Activated naive CD4-positive, alpha-beta T cell treated with anti-CD3 and anti-CD28 coated beads, Interleukin-2, amount 50 U/mL, for 72 hours (primary cell): ENCODE data around the gene UTF1. TPM values are rescaled to one million over a fixed set of nuclear protein-coding genes. Genes with fewer than 3 reads are reported as not detected.

Experiments used
- ATAC-seq, 2 donors: fragments of 150-1000 bp; cut with Tn5 transposase; 2 replicates each; pipeline ENCODE4 v1.10.0; 2021; ENCODE audit warnings: mild to moderate bottlenecking in 2 of 2, moderate library complexity in 2 of 2
- DNase-seq, 2 donors: peaks; one replicate each; pipeline ENCODE4 v3.0.0; 2021 to 2022; ENCODE audit warnings: low spot score in 2 of 2
- H3K27ac Mint-ChIP-seq, 2 donors: one replicate each; pipeline ENCODE4 v1.8.0; 2022; ENCODE audit warnings: mild to moderate bottlenecking in 2 of 2, mixed read lengths in 2 of 2
- H3K36me3 Mint-ChIP-seq, 2 donors: one replicate each; pipeline ENCODE4 v1.8.0; 2022; ENCODE audit warnings: mixed read lengths in 2 of 2
- H3K9me3 Mint-ChIP-seq, 2 donors: one replicate each; pipeline ENCODE4 v1.8.0; 2022; ENCODE audit warnings: mixed read lengths in 2 of 2
- total RNA-seq, 2 donors: library from RNA; stranded (reverse); gene quantifications; one replicate each; pipeline ENCODE4 v1.2.3, GENCODE V29; 2022

The UTF1 gene
- total RNA-seq, 2 donors from 2014 or later, result not detected

DNA sequence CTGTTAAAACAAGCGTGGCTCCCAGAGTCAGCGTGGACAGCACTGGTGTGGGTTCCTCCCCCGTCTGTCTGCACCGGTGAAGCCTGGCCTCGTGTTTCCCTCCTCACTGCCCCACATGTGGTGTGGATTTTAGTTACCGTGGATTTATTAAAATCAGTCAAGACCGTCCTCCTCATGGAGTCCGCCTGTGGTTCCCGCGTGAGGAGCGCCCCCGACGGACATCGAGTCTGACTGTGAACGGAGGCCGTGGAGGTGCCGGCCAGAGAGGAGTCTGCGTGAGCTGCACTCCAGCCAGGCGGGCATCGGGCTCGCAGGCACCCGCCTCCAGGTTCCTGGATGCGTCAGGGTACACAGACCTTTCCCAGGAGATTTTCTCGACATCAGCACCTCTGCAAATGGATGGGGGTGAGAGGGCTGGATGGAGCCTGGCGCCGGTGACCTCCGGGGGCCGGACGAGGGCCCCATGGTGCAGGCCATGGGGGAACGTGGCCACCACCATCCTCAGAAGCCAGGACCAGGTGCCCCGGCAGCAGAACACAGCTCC is 26.3 kb upstream of the UTF1 start:
- Mint-ChIP-seq H3K36me3 (no peaks in the 10 kb centered on the region), H3K9me3 (no peaks in the 10 kb centered on the region)
- DNase-seq, result no peak

DNA sequence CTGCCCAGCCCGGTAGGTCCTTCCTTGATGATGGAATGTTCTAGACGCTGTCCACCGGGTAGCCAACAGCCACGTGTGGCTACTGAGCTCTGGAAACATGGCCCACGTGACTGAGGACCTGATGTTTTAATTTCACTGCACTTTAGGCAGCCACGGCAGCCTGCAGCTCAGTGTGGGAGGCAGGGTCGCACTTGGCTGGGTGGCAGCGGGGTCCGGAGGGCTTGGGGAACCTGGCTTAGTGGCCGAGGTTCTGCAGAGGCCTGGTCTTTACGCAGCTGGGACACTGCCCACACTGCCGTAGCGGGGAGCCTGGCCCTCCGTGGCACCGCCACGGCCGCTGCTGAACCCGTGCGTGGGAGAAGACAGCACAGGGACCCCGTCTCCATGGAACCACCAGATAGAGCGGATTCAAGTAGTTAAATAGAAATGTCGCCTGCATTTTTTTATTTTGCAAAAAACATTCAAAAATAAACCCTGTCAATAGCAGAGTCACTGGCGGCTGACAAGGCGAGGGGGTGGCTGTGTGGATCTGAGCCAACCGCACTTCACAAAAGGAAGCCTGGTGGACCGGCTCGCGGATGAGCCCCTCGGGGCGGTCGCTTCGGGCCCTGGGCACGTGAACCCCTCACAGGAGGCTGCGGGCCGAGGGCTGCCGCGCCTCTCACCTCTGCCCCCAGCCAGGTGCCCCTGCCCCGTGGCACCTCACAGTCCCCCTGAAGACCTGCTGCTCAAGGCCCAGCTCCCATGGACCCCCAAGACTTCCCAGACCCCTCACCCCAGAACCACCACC is 25.6 kb upstream of the UTF1 start:
- DNase-seq (no peak), ATAC-seq (no peak)
- Mint-ChIP-seq H3K36me3 (no peaks in the 10 kb centered on the region), H3K9me3 (no peaks in the 10 kb centered on the region), H3K27ac (no peak overlapping the region)

More for the DNA sequence above, 26.3 kb upstream of the UTF1 start:
- no peak for ATAC-seq
- no peak overlapping the region for H3K27ac Mint-ChIP-seq

DNA sequence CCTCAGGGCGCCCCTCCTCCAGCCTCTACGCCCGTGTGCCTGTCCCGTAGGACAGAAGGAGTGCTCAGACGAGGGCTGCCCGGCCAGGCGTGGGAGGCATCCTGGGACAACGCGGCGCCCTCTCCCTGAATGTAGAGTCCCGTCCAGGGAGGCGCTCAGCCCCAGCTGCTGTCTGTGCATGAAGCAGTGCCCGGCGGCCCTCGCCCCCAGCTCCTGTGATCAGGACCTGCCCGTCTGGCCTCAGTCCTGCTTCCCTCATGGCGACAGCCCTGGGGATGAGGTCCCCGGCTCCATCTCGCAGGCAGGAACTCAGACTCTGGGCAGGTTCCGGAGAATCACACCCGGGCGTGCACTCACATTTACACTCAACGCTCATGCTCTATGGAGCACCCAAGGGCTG is 24.9 kb upstream of the UTF1 start:
- H3K27ac Mint-ChIP-seq, result no peak overlapping the region
- no peaks in the 10 kb centered on the region for H3K36me3 Mint-ChIP-seq
- no peaks in the 10 kb centered on the region for H3K9me3 Mint-ChIP-seq
- no peak for DNase-seq
- ATAC-seq, result no peak

DNA sequence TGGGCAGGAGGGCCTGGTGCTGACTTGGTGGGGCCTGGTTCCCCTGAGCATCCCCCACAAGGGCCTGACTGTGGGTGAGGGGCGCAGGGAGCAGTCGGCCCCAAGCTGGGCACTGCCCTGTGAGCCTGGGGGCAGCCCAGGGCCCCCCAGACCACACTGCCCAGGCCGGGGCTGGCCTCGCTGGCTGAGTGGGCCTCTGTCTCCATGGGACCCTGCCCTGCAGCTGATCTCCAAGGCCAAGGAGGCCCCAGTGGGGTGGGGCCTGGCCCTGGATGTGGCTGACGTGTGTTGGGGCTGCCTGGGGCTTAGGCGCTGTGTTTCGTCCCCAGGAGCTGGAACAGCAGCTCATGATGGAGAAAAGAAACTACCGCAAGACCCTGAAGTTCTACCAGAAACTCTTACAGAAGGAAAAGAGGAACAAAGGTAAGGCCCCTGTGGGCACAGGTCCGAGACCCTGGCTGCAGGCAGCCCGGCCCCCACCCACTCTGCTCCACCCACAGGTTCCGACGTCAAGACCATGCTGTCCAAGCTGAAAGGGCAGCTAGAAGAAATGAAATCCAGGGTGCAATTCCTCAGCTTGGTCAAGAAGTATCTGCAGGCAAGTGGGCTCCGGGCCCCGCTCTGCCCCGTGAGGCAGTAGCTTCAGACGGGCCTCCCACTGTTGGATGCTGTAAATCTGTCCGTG is 23.5 kb upstream of the UTF1 start:
- Mint-ChIP-seq H3K9me3 (no peaks in the 10 kb centered on the region), H3K36me3 (no peaks in the 10 kb centered on the region)
- no peak for ATAC-seq

DNA sequence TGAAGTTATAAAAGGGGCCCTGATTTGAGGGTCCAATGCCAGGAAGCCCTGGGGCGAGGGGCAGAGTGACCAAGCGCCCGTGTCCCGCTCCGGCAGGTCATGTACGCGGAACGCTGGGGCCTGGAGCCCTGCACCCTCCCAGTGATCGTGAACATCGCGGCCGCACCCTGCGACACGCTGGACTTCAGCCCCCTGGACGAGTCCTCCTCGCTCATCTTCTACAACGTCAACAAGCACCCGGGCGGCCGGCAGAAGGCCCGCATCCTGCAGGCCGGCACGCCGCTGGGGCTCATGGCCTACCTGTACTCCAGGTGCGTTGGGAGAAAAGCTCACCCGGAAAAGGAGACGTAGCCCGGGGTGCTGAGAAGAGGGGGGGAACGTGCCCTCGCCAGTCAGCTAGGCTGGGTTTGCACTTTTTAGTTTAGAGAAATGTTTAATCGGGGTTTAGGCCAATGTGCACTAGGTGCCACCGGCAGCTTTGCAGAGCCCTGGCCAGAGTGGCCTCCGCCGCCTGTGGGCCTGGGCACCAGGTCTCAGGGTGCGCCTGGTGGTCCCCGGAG is 22.9 kb upstream of the UTF1 start:
- H3K9me3 Mint-ChIP-seq, result no peaks in the 10 kb centered on the region
- ATAC-seq (no peak), DNase-seq (no peak)
- no peak overlapping the region for H3K27ac Mint-ChIP-seq
- H3K36me3 Mint-ChIP-seq, result no peaks in the 10 kb centered on the region

More for the DNA sequence above, 23.5 kb upstream of the UTF1 start:
- H3K27ac Mint-ChIP-seq, result no peak overlapping the region
- no peak for DNase-seq

DNA sequence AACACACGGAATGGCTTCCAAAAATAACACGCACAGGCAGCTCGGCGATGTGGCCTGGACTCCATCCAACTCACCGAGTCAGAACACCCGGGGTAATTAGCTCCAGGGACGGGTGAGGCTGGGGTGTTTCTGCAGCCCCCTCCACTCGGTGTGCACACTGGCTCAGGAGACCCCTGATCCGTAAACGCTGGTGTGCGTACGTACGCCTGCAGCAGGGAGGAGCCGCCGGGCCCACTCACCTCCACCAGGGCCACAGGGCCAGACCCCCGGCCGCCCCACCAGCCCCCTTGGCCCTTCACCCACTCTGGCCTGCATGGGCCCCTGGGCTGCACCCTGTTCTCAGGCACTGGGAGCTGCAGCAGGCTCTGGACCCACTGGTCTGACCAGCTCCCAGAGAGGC is 22.4 kb upstream of the UTF1 start:
- DNase-seq (no peak), ATAC-seq (no peak)
- H3K9me3 Mint-ChIP-seq, result no peaks in the 10 kb centered on the region
- H3K36me3 Mint-ChIP-seq, result no peaks in the 10 kb centered on the region
- no peak overlapping the region for H3K27ac Mint-ChIP-seq

DNA sequence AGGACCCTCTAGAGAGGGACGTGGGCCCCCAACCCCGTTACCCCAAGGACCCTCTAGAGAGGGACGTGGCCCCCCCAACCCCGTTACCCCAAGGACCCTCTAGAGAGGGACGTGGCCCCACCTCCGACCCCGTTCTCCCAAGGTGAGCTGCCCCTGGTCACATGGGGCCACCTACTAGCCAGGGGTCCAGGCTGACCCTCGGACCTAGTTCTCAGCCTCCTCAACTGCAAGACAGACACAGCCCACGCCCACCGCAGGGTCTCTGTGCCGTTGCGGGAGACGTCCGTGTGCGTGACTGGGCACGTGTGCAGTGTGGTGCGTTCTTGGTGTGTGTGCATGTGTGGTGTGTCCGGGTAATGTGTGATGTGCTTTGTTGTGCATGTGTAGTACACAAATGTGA is 21.6 kb upstream of the UTF1 start:
- Mint-ChIP-seq H3K36me3 (no peaks in the 10 kb centered on the region), H3K27ac (no peak overlapping the region), H3K9me3 (no peaks in the 10 kb centered on the region)
- ATAC-seq, result no peak
- DNase-seq, result no peak

DNA sequence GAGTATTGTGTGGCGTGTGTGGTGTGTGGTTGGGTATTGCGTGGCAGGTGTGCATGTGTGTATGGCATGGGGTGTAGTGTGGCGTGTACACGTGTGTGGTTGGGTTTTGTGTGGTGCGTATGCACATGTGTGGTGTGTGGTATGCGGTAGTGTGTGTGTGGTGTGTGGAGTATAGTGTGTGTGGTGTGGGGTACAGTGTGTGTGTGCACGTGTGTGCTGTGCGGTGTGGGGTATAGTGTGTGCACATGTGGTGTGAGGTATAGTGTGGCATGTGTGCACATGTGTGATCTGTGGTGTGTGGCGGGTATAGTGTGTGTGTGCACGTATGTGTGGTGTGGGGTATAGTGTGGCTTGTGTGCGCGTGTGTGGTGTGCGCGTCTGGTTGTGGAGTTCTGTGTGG is 20.9 kb upstream of the UTF1 start:
- ATAC-seq (no peak), DNase-seq (no peak)
- no peaks in the 10 kb centered on the region for H3K9me3 Mint-ChIP-seq
- H3K27ac Mint-ChIP-seq, result no peak overlapping the region
- no peaks in the 10 kb centered on the region for H3K36me3 Mint-ChIP-seq

DNA sequence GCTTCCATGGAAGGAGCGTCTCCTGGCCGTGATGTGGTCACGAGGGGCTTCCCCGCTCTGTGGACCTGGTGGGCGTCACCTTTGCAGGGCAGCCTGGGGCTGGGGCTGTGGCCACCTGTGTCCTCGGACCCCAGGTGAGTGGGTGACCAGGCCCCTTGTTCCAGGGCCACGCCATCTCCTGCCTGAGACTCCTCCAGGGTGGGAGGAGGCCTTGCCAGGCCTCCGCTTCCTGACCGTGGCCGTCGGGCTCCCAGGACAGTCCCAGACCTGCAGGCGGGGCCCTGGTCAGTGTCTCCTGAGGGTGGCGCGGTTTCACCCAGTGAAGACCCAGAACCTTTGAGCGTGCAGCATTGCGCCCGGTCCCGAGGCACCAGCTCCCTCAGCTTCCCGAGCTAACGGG is 20.4 kb upstream of the UTF1 start:
- ATAC-seq (no peak), DNase-seq (no peak)
- Mint-ChIP-seq H3K27ac (no peak overlapping the region), H3K9me3 (no peaks in the 10 kb centered on the region), H3K36me3 (no peaks in the 10 kb centered on the region)

DNA sequence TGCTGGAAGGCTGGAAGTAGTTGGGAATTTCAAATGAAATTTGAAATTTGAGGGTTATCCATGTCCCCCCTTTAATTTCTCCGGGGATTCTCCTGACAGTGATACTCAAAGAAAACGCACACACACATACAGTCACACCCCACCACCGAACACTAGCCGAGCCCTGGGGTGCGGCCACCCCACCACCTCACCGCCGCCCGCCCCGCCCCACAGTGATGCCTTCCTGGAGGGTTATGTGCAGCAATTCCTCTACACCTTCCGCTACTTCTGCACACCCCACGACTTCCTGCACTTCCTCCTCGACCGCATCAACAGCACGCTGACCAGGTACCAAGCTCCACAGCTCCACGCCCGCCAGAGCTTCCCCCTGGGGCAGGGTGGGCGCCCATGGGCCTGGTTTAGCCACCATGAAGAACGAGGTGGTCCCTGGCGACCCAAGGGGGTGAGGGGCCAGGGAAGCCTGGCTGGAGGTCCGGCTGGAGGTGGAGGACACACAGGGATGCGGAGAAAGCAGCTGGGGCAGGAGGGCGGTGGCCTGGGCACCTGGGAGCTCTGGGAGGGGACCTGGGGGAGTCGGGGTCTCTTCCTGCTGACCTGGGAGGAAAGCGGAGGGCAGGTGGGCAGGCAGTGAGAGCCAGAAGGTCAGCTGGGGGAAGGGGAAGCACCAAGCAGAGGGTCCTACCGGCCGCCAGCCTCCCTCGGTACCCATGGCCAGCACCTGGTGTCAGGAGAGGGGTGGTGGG is 19.4 kb upstream of the UTF1 start:
- no peak for ATAC-seq
- DNase-seq, result no peak
- Mint-ChIP-seq H3K9me3 (no peaks in the 10 kb centered on the region), H3K36me3 (no peaks in the 10 kb centered on the region), H3K27ac (no peak overlapping the region)

DNA sequence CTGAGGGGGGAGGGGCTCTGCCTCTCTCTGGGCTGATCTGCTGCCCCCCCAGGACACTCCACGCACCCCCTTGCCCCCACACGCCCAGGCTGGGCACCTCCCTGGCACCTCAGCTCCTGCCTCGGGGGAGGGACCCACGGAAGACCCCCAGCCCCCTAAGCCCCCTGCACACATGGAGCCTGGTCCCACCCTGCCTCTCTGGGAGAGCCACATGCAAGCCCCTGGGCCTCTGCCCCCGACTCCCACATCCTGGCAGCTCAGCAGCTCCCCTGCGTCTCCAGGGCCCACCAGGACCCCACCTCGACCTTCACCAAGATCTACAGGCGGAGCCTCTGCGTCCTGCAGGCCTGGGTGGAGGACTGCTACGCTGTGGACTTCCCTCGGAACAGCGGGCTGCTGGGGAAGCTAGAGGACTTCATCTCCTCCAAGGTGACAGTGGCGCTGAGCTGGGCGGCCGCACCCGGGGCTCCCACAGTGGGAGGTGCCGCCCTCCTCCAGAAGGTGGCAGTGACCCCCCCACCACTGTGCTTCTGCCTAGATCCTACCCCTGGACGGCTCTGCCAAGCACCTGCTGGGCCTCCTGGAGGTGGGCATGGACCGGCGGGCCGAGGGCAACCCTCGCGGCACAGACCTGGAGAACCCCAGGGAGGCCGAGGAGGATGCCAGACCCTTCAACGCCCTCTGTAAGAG is 18.7 kb upstream of the UTF1 start:
- Mint-ChIP-seq H3K9me3 (no peaks in the 10 kb centered on the region), H3K27ac (no peak overlapping the region), H3K36me3 (no peaks in the 10 kb centered on the region)
- DNase-seq, result no peak
- ATAC-seq, result no peak

DNA sequence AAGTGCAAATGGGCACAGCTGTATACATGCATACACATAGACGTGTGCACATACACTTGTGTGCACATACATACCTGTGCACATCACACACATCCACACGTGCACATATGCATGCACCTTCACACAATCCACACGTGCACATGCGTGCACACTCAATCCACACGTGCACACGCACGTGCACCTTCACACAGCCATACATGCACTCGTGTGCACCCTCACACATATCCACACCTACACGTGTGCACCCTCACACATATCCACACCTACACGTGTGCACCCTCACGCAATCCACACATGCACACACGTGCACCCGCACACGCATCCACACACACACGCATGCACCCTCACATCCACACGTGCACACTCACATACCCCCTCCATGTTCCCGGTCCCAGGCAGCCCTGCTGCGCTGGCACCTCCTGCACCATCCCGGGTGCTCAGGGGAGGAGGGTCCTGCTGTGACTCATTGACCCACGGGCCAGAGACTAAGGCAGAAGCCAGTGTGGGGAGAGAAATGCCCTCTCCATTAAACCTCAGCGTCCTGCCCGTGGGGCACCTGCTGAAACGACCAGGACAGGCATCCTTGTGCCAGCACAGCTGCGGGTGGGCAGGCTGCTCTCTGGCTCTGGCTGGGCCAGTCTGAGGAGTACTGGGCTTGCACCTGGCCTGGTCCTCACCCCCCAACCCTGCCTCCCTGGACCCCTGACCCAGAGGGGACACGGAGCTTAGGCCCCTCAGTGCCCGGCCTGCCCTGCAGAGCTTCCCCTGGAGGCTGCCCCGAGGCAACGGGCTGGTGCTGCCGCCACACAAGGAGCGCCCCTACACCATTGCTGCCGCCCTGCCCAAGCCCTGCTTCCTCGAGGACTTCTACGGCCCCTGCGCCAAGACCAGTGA is 17.8 kb upstream of the UTF1 start:
- ATAC-seq (no peak), DNase-seq (no peak)
- no peaks in the 10 kb centered on the region for H3K9me3 Mint-ChIP-seq
- no peaks in the 10 kb centered on the region for H3K36me3 Mint-ChIP-seq
- H3K27ac Mint-ChIP-seq, result no peak overlapping the region

DNA sequence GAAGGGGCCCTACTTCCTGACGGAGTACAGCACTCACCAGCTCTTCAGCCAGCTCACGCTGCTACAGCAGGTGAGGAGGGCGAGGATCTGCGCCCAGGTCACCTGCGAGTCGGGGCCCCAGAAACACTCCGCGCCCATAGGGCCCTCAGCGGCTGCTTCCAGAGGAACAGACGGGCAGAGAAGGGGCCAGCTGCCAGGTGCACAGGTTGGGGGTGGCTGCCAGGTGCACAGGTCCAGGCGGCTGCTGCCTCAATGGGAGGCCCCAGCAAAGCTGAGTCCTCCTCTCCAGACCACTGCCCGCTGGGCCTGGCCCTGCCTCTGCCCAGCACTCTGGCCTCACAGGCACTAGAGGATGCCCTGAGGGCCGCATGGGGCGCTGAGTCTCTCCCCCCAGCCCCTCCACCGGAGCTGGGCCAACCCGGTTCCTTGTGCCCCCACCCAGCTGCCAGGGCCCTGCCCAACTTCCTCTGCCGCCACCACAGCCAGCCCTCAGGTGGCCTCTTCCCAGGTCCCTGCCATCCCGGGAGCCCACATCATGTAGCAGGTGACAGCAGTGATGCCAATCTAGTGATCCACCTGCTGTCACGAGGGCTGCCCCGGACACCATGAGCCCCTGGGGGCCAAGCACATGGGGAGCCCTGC is 17.0 kb upstream of the UTF1 start:
- H3K36me3 Mint-ChIP-seq, result no peaks in the 10 kb centered on the region
- no peak overlapping the region for H3K27ac Mint-ChIP-seq
- H3K9me3 Mint-ChIP-seq, result no peaks in the 10 kb centered on the region
- DNase-seq (no peak), ATAC-seq (no peak)

DNA sequence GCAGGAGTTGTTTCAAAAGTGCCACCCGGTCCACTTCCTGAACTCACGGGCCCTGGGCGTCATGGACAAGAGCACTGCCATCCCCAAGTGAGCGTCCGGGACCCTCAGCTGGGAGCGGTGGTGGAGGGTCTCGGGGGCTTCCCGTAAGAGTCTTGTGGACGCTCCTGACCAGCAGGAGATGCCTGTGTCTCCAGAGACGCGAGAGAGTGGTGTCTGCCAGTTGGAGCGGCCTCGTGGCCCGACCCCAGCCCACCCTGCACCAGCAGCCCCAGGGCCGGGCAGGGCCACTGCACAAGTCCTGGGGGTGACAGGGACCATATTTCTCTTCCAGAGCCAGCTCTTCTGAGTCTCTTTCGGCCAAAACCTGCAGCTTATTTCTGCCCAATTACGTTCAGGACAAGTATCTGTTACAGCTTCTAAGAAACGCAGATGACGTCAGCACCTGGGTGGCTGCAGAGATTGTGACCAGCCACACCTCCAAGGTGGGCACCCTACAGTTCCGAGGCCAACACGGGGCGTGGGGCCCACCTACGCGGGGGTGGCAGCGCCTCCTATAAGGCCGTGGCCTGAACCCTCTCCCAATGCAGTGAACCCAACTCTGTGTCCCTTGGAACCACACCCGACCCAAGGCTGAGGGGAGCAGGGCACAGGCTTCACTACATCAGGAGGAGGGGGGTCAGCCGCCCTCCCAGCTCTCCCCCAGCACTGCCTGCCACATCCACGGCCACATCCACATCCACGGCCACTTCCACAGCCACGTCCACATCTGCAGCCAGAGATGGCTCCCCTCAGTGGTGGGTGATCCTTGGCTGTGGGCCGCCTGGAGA is 16.2 kb upstream of the UTF1 start:
- no peaks in the 10 kb centered on the region for H3K36me3 Mint-ChIP-seq
- H3K9me3 Mint-ChIP-seq, result no peaks in the 10 kb centered on the region
- no peak for DNase-seq
- no peak overlapping the region for H3K27ac Mint-ChIP-seq
- ATAC-seq, result no peak
